ENCODE measurements around the gene FHDC1.

- TF ChIP-seq CTCF (IDR thresholded peaks at IDR 0.05), result no peak
- TF ChIP-seq ZBTB43 (CRISPR knock-in tag; IDR thresholded peaks at IDR 0.05), result no peak
- TF ChIP-seq, protein P1, sequence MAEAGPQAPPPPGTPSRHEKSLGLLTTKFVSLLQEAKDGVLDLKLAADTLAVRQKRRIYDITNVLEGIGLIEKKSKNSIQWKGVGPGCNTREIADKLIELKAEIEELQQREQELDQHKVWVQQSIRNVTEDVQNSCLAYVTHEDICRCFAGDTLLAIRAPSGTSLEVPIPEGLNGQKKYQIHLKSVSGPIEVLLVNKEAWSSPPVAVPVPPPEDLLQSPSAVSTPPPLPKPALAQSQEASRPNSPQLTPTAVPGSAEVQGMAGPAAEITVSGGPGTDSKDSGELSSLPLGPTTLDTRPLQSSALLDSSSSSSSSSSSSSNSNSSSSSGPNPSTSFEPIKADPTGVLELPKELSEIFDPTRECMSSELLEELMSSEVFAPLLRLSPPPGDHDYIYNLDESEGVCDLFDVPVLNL (CRISPR knock-in tag; IDR thresholded peaks at IDR 0.05; ENCODE audit: borderline replicate concordance, low read depth), result no peak
Measured at GRCh38 chr4:153026591-153027346, 90.6 kb downstream of the FHDC1 start.

Data from WTC11 (cell line).